ENCODE data around the gene SLC35F3.
A peak's percentile ranks its signal among the peaks of the same experiment; 100 is the strongest.
"Not testable (repeated sequence)": the region's sequence is repeated elsewhere in the genome, so short reads cannot be mapped to it uniquely, and the experiment has no call there.

The SLC35F3 gene

DNA sequence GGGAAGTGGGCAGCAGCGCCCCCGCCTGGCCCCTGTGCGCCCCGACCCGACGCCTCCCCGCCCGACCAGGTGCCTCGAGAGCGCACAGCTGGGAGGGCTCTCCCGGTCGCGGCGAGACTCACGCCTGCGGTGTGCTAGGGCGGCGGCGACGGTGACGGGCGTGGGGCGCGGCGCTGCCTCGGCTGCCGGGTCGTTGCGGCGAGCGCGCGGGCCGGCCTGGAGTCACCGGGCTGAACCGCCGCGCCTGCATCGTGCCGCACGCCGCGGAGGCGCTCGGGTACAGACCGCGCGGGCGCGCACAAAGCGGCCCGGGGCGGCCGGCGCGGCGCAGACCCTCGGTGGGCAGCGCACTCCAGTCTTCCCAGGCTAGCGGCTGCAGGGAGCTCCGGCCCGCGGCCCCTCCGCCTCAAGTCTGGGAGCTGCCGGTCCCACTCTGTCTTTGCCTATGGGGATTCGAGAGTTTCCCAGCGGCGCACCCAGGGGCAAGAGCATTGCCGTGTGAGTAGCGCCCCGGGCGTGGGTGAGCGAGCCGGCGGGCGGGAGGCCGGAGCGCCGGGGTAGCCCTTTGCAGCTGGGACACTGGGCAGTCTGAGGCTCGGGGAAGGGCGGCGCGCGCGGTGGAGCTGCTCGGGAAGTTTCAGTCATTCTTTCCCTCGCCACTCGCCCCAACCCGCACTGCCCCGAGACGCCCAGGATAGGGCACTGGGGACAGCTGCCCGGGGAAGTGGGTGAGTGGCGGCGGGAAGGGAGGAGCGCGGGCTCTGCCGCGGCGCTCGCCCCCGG lies at the start of gene SLC35F3:
Gene SLC35F3 (plus strand): TSS at position 44 of the 783 bp plus-strand sequence.
- DNase-seq (ENCODE audit: low spot score): no peak

GRCh38 chr1:233859446-233859845 lies 45.0 kb upstream of the SLC35F3 start:
- DNase-seq (ENCODE audit: low spot score): no peak

DNA sequence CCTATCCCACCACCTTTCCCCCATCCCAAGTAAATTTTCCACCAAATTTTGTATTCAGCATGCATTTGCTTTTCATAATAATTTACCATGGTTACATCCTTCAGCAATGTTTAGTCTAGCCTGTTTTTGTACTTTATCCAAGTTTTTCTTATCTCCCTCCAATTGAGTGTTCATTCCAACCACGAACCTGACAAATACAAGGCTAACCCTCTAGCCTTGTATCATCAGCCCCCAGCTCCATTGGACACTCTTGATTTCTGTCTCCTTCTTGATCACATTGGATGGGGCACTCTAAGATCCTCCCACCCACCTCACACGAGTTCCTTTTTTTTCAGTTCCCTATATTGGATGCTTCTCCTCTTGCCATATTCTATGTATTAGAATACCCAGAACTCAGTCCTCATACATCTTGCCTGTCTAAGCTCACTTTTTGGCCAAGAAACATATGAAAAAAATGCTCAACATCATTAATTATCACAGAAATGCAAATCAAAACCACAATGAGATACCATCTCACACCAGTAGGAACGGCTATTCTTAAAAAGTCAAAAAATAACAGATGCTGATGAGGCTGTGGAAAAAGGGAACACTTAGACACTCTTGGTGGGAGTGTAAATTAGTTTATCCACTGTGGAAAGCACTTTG lies 40.5 kb upstream of the SLC35F3 start:
- no peak for DNase-seq (ENCODE audit: low spot score)

GRCh38 chr1:233864578-233864977 lies 39.9 kb upstream of the SLC35F3 start:
- no peak for DNase-seq (ENCODE audit: low spot score)

DNA sequence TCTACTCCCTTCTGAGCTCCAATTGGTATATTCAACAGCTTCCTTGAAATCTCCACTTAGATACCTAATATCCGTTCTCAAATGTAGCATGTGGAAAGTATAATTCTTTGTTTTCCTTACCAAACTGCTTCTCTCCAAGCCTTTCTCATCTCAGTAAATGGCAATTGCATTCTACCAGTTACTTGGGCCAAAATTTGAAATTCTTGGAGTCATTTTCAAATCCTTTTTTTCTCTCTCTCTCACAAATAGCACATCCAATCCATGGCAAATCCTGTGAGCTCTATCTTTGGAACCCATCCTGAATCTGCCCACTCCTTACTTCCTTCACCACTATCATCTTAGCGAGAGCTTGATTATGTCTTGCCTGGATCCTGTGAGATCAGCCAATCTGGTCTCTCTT lies 39.3 kb upstream of the SLC35F3 start:
- DNase-seq (ENCODE audit: low spot score): no peak

- DNase-seq (ENCODE audit: low spot score): no peak
These were observed 38.6 kb upstream of the SLC35F3 start for GRCh38 chr1:233865902-233866301.

GRCh38 chr1:233867028-233867427 lies 37.4 kb upstream of the SLC35F3 start:
- DNase-seq (ENCODE audit: low spot score): no peak

GRCh38 chr1:233868461-233868860 lies 36.0 kb upstream of the SLC35F3 start:
- DNase-seq (ENCODE audit: low spot score): no peak

DNA sequence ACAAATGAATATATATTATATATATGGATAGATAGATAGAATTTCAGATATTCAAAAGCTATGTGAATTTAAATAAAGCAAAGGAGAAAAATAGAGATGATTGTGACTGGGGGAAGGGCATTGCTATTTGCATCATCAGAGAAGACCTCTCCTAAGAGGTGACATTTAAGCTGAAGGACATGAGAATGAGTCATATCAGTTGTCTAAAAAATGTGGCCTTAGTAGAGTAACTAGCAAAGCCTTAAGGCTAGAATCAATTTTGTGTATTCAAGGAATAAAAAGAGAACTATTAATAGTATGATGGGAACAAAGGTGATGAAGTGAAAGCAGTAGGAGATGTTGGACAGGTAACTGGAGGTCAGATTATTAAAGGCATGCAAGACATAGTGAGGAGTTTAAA lies 34.8 kb upstream of the SLC35F3 start:
- DNase-seq (ENCODE audit: low spot score): peak; percentile 18

GRCh38 chr1:233873666-233874065 lies 30.8 kb upstream of the SLC35F3 start:
- DNase-seq (ENCODE audit: low spot score): no peak

DNA sequence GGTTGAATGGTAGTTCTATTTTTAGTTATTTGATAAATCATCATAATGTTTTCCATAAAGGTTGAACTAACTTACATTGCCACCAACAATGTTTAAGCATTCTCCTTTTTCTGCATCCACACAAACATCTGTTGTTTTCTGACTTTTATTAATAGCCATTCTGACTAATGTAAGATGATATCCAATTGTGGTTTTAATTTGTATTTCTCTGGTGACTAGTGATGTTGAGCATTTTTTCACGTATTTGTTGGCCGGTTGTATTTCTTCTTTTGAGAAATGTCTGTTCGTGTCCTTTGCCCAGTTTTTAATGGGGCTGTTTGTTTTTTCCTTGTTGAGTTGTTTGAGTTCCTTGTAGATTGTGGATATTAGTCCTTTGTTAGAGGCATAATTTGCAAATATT lies 24.6 kb upstream of the SLC35F3 start:
- no peak for DNase-seq (ENCODE audit: low spot score)

- no peak for DNase-seq (ENCODE audit: low spot score)
These were observed 20.8 kb upstream of the SLC35F3 start for GRCh38 chr1:233883671-233884070.

DNA sequence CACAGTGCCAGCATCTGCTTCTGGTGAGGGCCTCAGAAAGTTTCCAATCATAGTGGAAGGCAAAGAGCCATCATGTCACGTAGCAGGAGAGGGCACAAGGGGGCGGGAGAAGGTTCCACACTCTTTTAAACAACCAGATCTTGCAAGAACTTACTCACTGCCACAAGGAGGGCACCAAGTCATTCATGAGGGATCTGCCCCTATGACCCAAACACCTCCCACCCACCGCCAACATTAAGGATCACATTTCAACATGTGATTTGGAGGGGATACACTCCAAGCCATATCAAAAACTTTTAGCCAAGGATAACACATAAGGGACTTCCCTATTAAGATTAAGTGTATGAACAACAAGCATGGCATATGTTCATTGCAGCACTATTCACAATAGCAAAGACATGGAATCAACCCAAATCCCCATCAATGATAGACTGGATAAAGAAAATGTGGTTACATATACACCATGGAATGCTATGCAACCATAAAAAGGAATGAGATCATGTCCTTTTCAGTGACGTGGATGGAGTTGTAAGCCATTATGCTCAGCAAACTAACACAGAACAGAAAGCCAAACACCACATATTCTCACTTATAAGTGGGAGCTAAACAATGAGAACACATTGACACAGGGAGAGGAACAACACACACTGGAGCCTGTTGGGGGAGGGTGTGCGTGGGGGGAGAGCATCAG lies 19.9 kb upstream of the SLC35F3 start:
- DNase-seq (ENCODE audit: low spot score): no peak

DNA sequence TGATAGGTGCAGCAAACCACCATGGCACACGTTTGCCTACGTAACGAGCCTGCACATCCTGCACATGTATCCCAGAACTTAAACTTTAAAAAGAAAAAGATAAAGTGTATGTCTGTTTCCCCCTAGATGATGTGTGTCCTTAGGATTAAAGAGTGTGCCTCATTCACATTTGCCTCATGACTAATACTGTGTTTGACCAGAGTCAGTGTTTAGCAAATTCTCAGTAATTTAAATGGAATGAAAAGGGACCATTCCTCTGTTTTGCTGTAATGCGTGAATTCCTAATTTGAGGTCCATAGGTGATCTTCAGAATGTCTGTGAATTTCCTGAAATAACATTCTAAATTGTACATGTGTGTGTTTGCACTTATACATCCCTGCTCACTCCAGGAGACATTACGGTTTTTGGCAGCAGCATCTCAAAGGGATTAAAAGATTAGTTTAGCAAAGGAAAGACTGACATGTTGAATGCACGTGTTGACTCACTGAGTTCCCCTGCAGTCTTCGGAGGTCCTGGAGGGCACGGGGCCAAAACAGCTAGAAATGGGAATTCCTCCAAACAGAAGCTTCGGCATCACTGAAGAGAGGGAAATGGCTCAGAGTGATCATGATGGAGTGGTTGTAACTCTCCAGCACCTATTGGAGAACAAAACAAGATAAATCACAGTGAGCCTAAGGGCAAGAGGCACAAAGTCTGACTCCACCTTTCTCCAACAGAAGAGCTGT lies 19.1 kb upstream of the SLC35F3 start:
- no peak for DNase-seq (ENCODE audit: low spot score)

GRCh38 chr1:233891151-233891550 lies 13.3 kb upstream of the SLC35F3 start:
- not testable (repeated sequence) for DNase-seq (ENCODE audit: low spot score)

GRCh38 chr1:233897325-233898162 lies 6.9 kb upstream of the SLC35F3 start:
- no peak for DNase-seq (ENCODE audit: low spot score)

- no peak for DNase-seq (ENCODE audit: low spot score)
These were observed 3.0 kb upstream of the SLC35F3 start for GRCh38 chr1:233901495-233901894.

DNA sequence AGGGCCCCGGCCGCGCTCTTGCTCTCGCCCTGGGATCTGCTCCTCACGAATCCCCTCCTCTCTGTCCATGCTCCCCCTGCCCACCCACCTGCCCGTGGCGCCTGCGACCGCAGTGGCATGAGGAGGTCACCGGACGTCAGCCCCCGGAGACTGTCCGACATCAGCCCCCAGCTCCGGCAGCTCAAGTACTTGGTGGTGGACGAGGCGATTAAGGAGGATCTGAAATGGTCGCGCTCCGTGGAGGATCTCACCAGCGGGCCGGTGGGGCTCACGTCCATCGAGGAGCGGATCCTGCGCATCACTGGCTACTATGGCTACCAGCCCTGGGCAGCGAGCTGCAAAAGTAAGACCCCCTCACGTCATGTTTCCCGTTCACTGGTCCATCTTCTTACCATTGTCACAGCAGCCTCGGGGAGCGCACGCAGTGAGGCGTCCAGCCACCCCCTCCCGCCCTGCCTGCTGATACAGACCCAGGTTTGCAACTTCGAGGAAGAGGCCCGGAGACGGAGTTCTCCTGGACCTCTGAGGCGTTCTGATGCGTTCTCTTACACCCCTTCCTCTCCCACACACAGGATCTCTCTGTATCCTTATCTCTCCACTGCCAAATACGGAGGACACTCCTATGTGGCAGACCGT lies 1.1 kb downstream of the SLC35F3 start:
- DNase-seq (ENCODE audit: low spot score): no peak

- no peak for DNase-seq (ENCODE audit: low spot score)
These were observed 2.7 kb downstream of the SLC35F3 start for GRCh38 chr1:233907151-233907550.

GRCh38 chr1:233908092-233908491 lies 3.6 kb downstream of the SLC35F3 start:
- no peak for DNase-seq (ENCODE audit: low spot score)

DNA sequence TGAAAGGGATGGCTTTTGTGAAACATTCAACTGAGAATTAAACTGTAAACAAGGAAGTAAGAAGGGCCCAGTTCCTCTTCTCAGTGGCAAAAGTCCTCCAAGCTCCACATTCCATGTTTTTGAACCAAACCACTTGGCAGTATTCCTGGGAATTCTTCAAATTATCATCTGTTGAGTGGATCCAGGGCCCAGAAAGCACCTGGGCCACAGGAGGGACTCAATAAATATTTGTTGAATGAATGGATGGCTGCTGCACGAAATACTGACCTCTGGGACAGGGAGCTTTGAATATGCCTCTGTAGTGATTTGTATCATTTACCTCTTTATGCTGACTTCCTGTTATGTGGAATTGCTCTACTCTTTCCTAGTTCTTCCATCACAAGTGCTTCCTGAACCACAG lies 4.7 kb downstream of the SLC35F3 start:
- DNase-seq (ENCODE audit: low spot score): no peak
